ENCODE data around the gene ZFR. TPM values are rescaled to one million over a fixed set of nuclear protein-coding genes. Genes with fewer than 3 reads are reported as not detected.

ZFR gene
- total and polyA plus RNA-seq, 7 donors = 25.8 to 99.9 (median 71.8) TPM

GRCh38 chr5:32439086-32439642 is 5.4 kb downstream of the ZFR start:
- Histone ChIP-seq H3K4me3 (no peak overlapping the region), H3K27ac (no peak overlapping the region), H3K27me3 (no peaks in the 10 kb centered on the region), H3K4me1 (peaks cover 0 to 70% (median 51%) of the 10 kb centered on the region in 4 donors), H3K9me3 (no peaks in the 10 kb centered on the region), H3K36me3 (no peaks in the 10 kb centered on the region)
- 44 to 78% methylated on average over 3 of the region's 3 CpGs for WGBS, 2 donors
- no peak for TF ChIP-seq POLR2A (IDR thresholded peaks at IDR 0.05)
- TF ChIP-seq EP300 (IDR thresholded peaks at IDR 0.05) = no peak
- TF ChIP-seq POLR2AphosphoS5 (IDR thresholded peaks at IDR 0.05) = no peak
- no peak for TF ChIP-seq CTCF (IDR thresholded peaks at IDR 0.05)
- intact Hi-C loops (cut with DNase I) = no loop called here
- no peak for DNase-seq

GRCh38 chr5:32436553-32437242 is 7.8 kb downstream of the ZFR start:
- H3K27ac ChIP-seq = no peak overlapping the region
- DNase-seq = no peak
- no peaks in the 10 kb centered on the region for H3K27me3 ChIP-seq
- WGBS, 2 donors = 49 to 78% methylated on average over 4 of the region's 4 CpGs
- no peaks in the 10 kb centered on the region for H3K36me3 ChIP-seq
- TF ChIP-seq POLR2AphosphoS5 (IDR thresholded peaks at IDR 0.05) (no peak), CTCF (IDR thresholded peaks at IDR 0.05) (no peak), EP300 (IDR thresholded peaks at IDR 0.05) (no peak), POLR2A (IDR thresholded peaks at IDR 0.05) (no peak)
- H3K9me3 ChIP-seq = no peaks in the 10 kb centered on the region
- peaks cover 0 to 61% (median 37%) of the 10 kb centered on the region in 4 donors for H3K4me1 ChIP-seq
- H3K4me3 ChIP-seq = no peak overlapping the region
- intact Hi-C loops (cut with DNase I) = no loop called here

GRCh38 chr5:32435383-32435782 is 9.2 kb downstream of the ZFR start:
- Histone ChIP-seq H3K9me3 (no peaks in the 10 kb centered on the region), H3K27ac (no peak overlapping the region), H3K27me3 (no peaks in the 10 kb centered on the region), H3K4me1 (peaks cover 0 to 59% (median 34%) of the 10 kb centered on the region in 4 donors), H3K4me3 (no peak overlapping the region), H3K36me3 (no peaks in the 10 kb centered on the region)
- TF ChIP-seq POLR2A (IDR thresholded peaks at IDR 0.05) (no peak), CTCF (IDR thresholded peaks at IDR 0.05) (no peak), POLR2AphosphoS5 (IDR thresholded peaks at IDR 0.05) (no peak), EP300 (IDR thresholded peaks at IDR 0.05) (no peak)
- DNase-seq = no peak
- 21 to 58% methylated on average over 3 of the region's 3 CpGs for WGBS, 2 donors
- intact Hi-C loops (cut with DNase I) = no loop called here

- H3K36me3 ChIP-seq = no peaks in the 10 kb centered on the region
- H3K27me3 ChIP-seq = no peaks in the 10 kb centered on the region
- peaks cover 0 to 57% (median 33%) of the 10 kb centered on the region in 4 donors for H3K4me1 ChIP-seq
- WGBS, 2 donors = 62 to 93% methylated on average over 1 of the region's 1 CpG
- H3K4me3 ChIP-seq = no peak overlapping the region
- intact Hi-C loops (cut with DNase I) = no loop called here
- no peak overlapping the region for H3K27ac ChIP-seq
- TF ChIP-seq POLR2AphosphoS5 (IDR thresholded peaks at IDR 0.05) = no peak
- TF ChIP-seq EP300 (IDR thresholded peaks at IDR 0.05) = no peak
- TF ChIP-seq CTCF (IDR thresholded peaks at IDR 0.05) = no peak
- TF ChIP-seq POLR2A (IDR thresholded peaks at IDR 0.05) = no peak
- DNase-seq = no peak
- H3K9me3 ChIP-seq = no peaks in the 10 kb centered on the region
Measured at GRCh38 chr5:32434221-32434620, 10.3 kb downstream of the ZFR start.
